ENCODE measurements around the gene WDR81. TPM values are rescaled to one million over a fixed set of nuclear protein-coding genes. Genes with fewer than 3 reads are reported as not detected.

WDR81 gene
- total and polyA plus RNA-seq, 12 donors = 4.9 to 88.8 (median 41.1) TPM

GRCh38 chr17:1773696-1774181 lies 49.2 kb downstream of the WDR81 start:
- Histone ChIP-seq H3K4me1 (replicated peaks in 1 of 2) (peaks cover 0 to 11% of the 10 kb centered on the region in 2 donors), H3K27me3 (no peaks in the 10 kb centered on the region), H3K9me3 (replicated peaks in 1 of 3) (no peaks in the 10 kb centered on the region), H3K27ac (peak overlapping the region in 4 of 5 donors; percentile 32 to 78 (median 54)), H3K4me3 (no peak overlapping the region), H3K36me3 (replicated peaks in 1 of 2) (peaks cover 0 to 28% of the 10 kb centered on the region in 2 donors)
- WGBS, 4 donors = 60 to 72% (median 66%) methylated on average over 3 to 7 of the region's 7 CpGs
- TF ChIP-seq, protein P1, sequence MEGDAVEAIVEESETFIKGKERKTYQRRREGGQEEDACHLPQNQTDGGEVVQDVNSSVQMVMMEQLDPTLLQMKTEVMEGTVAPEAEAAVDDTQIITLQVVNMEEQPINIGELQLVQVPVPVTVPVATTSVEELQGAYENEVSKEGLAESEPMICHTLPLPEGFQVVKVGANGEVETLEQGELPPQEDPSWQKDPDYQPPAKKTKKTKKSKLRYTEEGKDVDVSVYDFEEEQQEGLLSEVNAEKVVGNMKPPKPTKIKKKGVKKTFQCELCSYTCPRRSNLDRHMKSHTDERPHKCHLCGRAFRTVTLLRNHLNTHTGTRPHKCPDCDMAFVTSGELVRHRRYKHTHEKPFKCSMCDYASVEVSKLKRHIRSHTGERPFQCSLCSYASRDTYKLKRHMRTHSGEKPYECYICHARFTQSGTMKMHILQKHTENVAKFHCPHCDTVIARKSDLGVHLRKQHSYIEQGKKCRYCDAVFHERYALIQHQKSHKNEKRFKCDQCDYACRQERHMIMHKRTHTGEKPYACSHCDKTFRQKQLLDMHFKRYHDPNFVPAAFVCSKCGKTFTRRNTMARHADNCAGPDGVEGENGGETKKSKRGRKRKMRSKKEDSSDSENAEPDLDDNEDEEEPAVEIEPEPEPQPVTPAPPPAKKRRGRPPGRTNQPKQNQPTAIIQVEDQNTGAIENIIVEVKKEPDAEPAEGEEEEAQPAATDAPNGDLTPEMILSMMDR (IDR thresholded peaks at IDR 0.05) = no peak
- TF ChIP-seq POLR2A (IDR thresholded peaks at IDR 0.05) = no peak
- intact Hi-C loops (cut with DNase I) = no loop called here
- DNase-seq = peak in 4 of 7 donors; percentile 29 to 75 (median 50)

DNA sequence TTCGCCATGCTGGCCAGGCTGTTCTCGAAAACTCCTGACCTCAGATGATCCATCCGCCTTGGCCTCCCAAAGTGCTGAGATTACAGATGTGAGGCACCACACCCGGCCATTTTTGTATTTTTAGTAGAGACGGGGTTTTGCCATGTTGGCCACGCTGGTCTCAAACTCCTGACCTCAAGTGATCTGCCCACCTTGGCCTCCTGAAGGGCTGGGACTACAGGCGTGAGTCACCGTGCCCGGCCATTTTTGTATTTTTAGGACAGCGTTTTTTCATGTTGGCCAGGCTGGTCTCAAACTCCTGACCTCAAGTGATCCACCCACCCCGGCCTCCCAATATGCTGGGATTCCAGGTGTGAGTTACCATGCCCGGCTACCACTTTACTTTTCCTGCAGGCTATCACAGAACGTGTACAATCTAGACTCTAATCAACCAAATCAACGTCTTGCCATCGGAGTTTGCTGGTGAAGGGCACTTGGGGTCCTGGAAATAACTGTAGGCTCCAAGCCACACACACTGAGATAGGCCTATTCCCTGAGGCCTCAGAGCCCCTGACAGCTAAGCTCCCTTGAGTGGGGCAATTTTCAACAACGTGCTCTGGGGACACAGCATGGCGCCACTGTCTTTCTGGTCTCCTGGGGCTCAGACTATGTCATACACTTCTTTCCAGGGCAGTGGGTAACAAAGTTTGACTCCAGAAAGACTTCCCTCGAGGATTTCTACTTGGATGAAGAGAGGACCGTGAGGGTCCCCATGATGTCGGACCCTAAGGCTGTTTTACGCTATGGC lies 50.1 kb downstream of the WDR81 start:
- WGBS, 4 donors = 84 to 92% (median 88%) methylated on average over 18 to 21 of the region's 21 CpGs
- no peak for DNase-seq
- Histone ChIP-seq H3K27me3 (no peaks in the 10 kb centered on the region), H3K9me3 (replicated peaks in 1 of 3) (no peaks in the 10 kb centered on the region), H3K36me3 (replicated peaks in 1 of 2) (peaks cover 0 to 29% of the 10 kb centered on the region in 2 donors), H3K4me1 (replicated peaks in 1 of 2) (peaks cover 0 to 11% of the 10 kb centered on the region in 2 donors), H3K27ac (peak overlapping the region in 2 of 5 donors; percentile 64 to 78), H3K4me3 (no peak overlapping the region)
- intact Hi-C loops (cut with DNase I) = no loop called here
- TF ChIP-seq POLR2A (IDR thresholded peaks at IDR 0.05) = no peak
- TF ChIP-seq, protein P1 (IDR thresholded peaks at IDR 0.05) = no peak

- H3K4me1 ChIP-seq (replicated peaks in 1 of 2) = peaks cover 0 to 11% of the 10 kb centered on the region in 2 donors
- no peak for DNase-seq
- no peak overlapping the region for H3K4me3 ChIP-seq
- no peaks in the 10 kb centered on the region for H3K27me3 ChIP-seq
- WGBS, 4 donors = 80 to 87% (median 83%) methylated on average over 10 of the region's 10 CpGs
- no peak overlapping the region for H3K27ac ChIP-seq
- H3K36me3 ChIP-seq (replicated peaks in 1 of 2) = peaks cover 0 to 34% of the 10 kb centered on the region in 2 donors
- no peaks in the 10 kb centered on the region for H3K9me3 ChIP-seq (replicated peaks in 1 of 3)
- intact Hi-C loops (cut with DNase I) = no loop called here
- TF ChIP-seq, protein P1 (IDR thresholded peaks at IDR 0.05) = no peak
- TF ChIP-seq POLR2A (IDR thresholded peaks at IDR 0.05) = no peak
Observed at GRCh38 chr17:1776328-1776727, 51.8 kb downstream of the WDR81 start.

DNA sequence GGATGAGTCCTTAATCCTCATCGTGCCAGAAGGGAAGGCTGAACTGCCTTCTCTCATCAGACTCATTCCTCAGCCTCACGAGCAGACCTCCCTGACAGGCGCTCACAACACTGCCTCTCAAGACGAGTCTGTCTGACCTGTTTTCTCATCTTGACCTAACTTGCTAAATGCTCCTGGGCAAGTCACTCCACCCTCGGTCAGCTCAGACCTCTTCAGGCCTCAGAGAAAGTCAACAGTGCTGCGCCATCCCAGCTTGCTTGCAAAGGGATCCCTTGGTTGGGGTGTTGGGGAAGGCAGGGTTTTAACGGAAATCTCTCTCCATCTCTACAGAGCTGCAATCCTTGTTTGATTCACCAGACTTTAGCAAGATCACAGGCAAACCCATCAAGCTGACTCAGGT lies 52.4 kb downstream of the WDR81 start:
- H3K27me3 ChIP-seq = no peaks in the 10 kb centered on the region
- no peak for DNase-seq
- peaks cover 0 to 11% of the 10 kb centered on the region in 2 donors for H3K4me1 ChIP-seq (replicated peaks in 1 of 2)
- 92 to 99% (median 95%) methylated on average over 7 of the region's 7 CpGs for WGBS, 4 donors
- intact Hi-C loops (cut with DNase I) = no loop called here
- H3K4me3 ChIP-seq = no peak overlapping the region
- TF ChIP-seq, protein P1 (IDR thresholded peaks at IDR 0.05) = no peak
- no peak for TF ChIP-seq POLR2A (IDR thresholded peaks at IDR 0.05)
- H3K27ac ChIP-seq = peak overlapping the region in 1 of 5 donors; percentile 11
- H3K9me3 ChIP-seq (replicated peaks in 1 of 3) = no peaks in the 10 kb centered on the region
- peaks cover 0 to 34% of the 10 kb centered on the region in 2 donors for H3K36me3 ChIP-seq (replicated peaks in 1 of 2)

Data from adrenal gland (tissue), 12 donors.